Measurements from ENCODE around the gene IFI16.

GRCh38 chr1:159023723-159024122 lies 14.0 kb downstream of the IFI16 start:
- TF ChIP-seq ZNF274 (IDR thresholded peaks at IDR 0.05; ENCODE audit: low read depth, low read length) (no peak), SUZ12 (IDR thresholded peaks at IDR 0.05; ENCODE audit: extremely low read depth, insufficient read depth, insufficient read length) (no peak), YY1 (IDR thresholded peaks at IDR 0.05; ENCODE audit: insufficient read depth, insufficient read length) (no peak)

Data from NT2/D1 (cell line).